CD4-positive, alpha-beta T cell treated with Interleukin-1 beta for 1 hour (primary cell): ENCODE data around the gene PDF.
"Not testable (repeated sequence)": the region's sequence is repeated elsewhere in the genome, so short reads cannot be mapped to it uniquely, and the experiment has no call there.

Source experiments
- DNase-seq, 2 donors: peaks; one replicate each; pipeline ENCODE4 v3.0.0-alpha.2; 2020 to 2022

Gene PDF

GRCh38 chr16:69314534-69314933 is 15.9 kb downstream of the PDF start:
- DNase-seq = no peak

- DNase-seq = no peak
Observed at GRCh38 chr16:69313469-69313868, 16.9 kb downstream of the PDF start.

GRCh38 chr16:69311533-69312387 is 18.6 kb downstream of the PDF start:
- DNase-seq = peak; percentile 30 to 41

DNA sequence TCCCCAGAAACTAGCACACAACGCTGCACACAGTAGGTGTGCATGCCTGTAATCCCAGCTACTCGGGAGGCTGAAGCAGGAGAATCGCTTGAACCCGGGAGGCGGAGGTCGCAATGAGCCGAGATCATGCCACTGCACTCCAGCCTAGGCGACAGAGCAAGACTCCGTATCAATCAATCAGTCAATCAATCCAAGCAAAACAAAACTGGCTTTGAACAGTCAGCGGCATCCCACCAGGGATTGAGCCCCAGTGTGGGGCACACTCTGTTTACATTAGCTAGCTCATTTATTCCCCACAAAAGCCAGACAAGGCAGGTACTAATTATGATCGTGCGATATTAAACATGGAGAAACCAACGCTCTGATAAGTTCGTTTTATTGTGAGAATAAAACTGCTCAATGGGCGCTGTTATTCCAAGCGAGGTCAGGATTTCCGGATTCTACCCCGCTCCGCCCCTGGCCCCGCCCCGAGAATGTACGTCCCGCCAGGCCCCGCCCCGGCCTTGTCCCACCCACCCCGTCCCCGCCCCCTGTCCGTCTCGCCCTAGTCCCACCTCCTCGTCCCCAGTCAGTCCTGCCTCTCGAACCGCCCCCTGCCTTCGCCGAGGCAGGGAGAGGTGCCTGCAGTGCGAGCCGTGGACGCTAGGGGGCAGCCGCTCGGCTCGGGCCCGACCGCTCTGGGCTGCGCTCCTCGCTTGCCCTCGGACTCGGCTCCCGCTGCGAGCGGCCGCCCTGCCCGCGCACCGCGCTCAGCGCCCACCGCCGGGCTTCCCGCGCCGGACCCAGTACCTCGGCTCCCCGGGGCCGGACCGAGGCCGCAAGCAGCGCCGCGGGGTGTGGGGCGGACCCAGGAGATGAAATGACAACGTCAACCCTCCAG is 19.5 kb downstream of the PDF start, which contains the start of gene VPS4A:
Gene VPS4A, plus strand, starts transcription at position 698 of the 880 bp plus-strand sequence. Its CDS starts 162 bp downstream, at position 860.
- peak; percentile 97 to 98 for DNase-seq

GRCh38 chr16:69309316-69309715 is 21.1 kb downstream of the PDF start:
- DNase-seq = no peak

DNA sequence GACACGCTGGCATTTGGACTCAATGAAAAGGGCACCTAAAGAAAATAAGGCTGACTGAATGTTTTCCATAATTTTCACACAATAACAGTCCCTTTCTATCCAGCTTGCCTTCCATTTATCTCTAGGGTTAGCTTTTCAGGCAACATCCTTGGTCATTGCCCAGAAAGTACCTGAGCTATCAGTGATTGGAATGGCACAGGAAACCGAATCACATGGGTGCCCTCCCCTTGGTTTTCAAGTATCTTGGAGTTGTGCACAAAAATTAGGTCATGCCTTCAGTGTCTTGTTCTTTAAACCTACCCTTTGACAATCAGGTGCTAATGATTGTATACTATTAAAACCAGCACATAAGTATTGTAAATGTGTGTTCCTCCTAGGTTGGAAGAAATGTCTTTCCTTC is 22.5 kb downstream of the PDF start:
- no peak for DNase-seq

DNA sequence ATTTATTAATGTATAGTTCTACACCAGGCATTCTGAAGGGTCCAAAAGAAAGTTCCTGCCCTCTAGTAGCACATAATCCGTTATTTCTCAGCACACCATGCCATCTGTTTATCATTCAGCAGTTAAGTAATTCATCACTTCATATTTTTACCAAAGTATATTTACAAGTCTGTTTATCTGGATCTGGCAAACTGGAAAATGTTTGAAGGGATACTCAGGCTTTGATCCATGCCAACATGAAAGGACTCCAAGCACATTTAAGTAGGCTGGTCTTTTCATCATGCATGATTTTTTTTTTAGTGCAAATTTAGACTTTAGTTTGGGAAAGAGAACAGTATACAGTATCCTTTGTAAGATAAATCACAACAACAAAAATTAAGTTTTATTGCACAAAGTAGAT is 23.3 kb downstream of the PDF start:
- DNase-seq = no peak

DNA sequence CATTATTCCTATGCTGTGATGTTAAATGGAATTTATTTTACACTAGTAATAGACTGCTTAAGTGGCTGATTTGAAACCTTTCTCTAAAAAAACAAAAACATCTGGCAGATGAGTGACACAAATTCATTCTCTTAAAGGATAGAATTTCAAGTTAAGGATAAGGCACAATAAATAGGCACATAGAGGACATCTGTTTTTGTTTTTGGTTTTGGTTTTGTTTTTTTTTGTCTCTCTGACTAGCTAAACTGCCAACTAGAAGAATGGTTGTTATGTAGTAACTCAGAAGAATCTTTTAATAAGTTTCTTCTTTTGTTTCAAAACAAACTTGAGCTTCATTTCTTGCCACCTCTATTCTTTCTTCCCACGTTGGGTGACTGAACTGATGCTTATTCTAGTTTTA is 24.4 kb downstream of the PDF start:
- no peak for DNase-seq

DNA sequence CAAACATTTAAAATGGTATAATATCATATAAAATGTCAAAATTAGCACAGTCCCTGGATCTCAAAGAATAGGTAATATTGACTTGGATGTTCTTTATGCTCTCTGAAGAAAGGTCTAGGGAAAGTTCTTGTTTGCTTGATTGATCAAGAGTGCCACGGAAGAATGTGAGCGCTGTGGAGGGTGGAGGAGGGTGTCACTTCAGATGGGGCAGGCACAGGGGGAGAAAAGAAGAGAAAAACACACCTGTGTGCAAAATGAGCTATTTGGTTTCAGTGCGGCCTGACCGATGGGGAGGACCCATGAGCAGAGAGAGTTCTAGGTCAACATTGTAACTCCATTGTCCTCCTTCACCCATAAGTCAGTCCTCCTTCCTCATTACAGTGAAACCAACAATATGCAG is 28.1 kb downstream of the PDF start:
- DNase-seq = no peak

GRCh38 chr16:69301861-69302260 is 28.5 kb downstream of the PDF start:
- DNase-seq = no peak

- DNase-seq = no peak
Observed at GRCh38 chr16:69301187-69301586, 29.2 kb downstream of the PDF start.

- DNase-seq = no peak
Observed at GRCh38 chr16:69298261-69298660, 32.1 kb downstream of the PDF start.

DNA sequence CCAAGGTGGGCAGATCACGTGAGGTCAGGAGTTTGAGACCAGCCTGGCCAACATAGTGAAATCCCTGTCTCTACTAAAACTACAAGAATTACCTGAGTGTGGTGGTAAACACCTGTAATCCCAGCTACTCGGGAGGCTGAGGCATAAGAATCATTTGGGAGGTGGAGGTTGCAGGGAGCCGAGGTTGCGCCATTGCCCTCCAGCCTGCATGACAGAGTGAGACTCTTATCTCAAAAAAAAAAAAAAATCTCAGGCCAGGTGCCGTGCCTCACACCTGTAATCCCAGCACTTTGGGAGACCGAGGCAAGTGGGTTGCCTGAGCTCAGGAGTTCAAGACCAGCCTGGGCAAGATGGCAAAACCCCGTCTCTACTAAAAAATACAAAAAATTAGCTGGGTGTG is 33.6 kb downstream of the PDF start:
- DNase-seq = not testable (repeated sequence)

DNA sequence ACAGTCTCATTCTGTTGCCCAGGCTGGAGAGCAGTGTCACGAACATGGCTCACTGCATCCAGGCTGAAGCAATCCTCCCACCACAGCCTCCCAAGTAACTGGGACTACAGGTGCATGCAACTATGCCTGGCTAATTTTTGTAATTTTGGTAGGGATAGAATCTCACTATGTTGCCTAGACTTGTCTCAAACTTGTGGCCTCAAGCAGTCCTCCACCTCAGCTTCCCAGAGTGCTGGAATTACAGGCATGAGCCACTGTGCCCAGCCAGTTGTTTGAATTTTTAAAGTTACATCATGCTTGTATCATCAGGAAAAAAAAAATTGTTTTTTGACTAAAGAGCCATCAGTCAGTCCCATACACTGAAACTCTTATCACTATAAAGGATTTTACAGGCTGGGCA is 36.3 kb downstream of the PDF start:
- DNase-seq = no peak

GRCh38 chr16:69293401-69293800 is 37.0 kb downstream of the PDF start:
- no peak for DNase-seq

DNA sequence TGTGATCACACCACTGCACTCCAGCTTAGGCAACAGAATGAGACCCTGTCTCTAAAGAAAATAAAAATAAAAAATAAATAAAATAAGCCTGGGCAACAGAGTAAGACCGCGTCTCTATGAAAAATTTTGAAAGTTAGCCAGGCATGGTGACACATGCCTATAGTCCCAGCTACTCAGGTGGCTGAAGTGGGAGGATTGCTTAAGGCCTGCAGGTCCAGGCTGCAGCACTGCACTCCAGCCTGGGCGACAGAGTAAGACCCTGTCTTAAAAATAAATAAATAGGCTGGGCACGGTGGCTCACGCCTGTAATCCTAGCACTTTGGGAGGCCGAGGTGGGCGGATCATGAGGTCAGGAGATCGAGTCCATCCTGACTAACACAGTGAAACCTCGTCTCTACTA is 38.7 kb downstream of the PDF start:
- DNase-seq = not testable (repeated sequence)

DNA sequence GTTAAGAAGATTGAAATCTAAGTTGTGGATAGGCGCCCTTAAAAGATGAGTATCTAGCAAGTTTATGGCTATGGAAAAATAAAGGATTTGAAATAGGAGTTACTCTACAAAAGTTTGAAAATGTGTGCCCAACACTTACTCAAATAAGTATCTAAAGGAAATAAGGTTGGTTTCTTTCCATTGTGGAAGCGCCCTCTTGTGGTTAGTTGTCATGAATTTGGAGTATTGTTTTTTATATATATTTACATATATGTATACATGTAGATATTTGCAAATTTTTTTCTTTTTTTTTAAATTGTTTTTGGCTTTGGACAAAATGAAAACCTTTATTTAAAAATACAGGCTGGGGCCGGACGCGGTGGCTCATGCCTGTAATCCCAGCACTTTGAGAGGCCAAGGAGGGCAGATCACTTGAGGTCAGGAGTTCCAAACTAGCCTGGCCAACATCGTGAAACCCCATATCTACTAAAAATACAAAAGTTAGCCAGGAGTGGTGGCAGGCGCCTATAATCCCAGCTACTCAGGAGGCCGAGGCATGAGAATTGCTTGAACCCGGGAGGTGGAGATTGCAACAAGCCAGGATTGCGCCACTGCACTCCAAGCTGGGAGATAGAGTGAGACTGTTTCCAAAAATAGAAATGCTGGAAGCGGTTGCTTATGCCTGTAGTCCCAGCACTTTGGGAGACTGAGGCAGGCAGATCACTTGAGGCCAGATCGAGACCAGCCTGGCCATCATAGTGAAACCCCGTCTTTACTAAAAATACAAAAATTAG is 43.3 kb downstream of the PDF start:
- DNase-seq = peak in 1 of 2 donors; percentile 72

DNA sequence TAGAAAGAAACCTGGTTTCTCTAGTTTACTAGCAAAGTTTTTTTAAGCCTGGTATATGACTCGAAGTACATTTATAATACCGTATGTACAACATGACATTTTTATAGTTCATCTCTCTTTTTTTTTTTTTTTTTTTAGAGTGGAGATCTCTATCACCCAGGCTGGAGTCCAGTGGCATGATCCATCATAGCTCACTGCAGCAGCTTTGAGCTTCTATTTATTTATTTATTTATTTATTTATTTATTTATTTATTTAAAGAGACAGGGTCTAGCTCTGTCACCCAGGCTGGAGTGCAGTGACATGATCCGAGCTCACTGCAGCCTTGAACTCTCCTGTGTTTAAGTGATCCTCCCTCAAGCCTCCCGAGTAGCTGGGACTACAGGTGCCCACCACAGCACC is 45.1 kb downstream of the PDF start:
- DNase-seq = no peak

DNA sequence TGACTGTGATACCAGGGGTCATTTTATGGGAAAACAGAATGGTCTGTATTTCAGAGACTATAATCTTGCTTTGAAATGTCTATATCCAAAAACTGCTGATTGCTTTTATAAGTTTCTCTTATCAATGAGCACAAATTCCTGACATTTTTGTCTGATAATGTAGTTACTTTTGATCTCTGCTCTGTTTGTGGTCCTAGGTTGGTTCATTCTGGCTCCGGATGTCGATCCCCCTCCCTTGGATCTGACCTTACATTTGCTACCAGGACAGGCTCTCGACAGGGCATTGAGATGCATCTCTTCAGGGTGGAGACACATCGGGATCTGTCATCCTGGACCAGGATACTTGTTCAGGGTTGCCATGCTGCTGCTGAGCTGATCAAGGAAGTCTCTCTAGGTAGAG is 46.5 kb downstream of the PDF start:
- no peak for DNase-seq

DNA sequence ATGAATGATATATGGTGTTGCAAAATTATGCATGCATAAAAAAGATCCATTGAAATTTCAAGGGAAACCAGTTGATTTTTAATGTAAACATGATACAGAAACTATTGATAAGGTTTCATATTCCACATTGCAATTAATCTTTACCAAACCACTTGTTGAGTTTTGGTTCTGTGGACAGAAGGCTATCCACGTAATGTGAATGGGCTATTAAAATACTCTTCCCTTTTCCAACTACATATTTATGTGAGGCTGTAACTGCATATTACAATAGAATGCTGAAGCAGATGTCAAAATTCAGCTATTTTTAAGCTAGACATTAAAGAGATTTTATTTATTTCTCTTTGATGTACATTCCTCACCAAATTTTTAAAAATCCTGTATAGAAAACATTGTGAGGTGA is 53.0 kb downstream of the PDF start:
- no peak for DNase-seq
